22Rv1 (cell line): Measurements from ENCODE around the gene EPAS1.

ENCODE experiments used
- CTCF ChIP-seq: fragments of 450-650 bp; IDR thresholded peaks from 2 replicates; pipeline ENCODE4 v1.5.1; 2017; ENCODE audit warnings: mild to moderate bottlenecking
- ZFX ChIP-seq: fragments of 450-650 bp; IDR thresholded peaks from 2 replicates; pipeline ENCODE4 v1.6.1; 2017; ENCODE audit warnings: antibody characterized with exemption, borderline replicate concordance

- TF ChIP-seq CTCF (no peak), ZFX (no peak)
Measured at GRCh38 chr2:46339676-46340459, 42.7 kb downstream of the EPAS1 start.
